HG02981 (cell line): ENCODE results near the gene DPH7.
"Not testable (repeated sequence)": the region's sequence is repeated elsewhere in the genome, so short reads cannot be mapped to it uniquely, and the experiment has no call there.

Source experiments
- ATAC-seq: cut with Tn5 transposase; IDR thresholded peaks from one replicate; pipeline ENCODE4 v1.9.1; 2021; ENCODE audit warnings: mild to moderate bottlenecking, moderate library complexity; ENCODE audit not compliant: unreplicated experiment

The DPH7 gene

GRCh38 chr9:137606734-137607138, 28.0 kb upstream of the DPH7 start:
- no peak for ATAC-seq

DNA sequence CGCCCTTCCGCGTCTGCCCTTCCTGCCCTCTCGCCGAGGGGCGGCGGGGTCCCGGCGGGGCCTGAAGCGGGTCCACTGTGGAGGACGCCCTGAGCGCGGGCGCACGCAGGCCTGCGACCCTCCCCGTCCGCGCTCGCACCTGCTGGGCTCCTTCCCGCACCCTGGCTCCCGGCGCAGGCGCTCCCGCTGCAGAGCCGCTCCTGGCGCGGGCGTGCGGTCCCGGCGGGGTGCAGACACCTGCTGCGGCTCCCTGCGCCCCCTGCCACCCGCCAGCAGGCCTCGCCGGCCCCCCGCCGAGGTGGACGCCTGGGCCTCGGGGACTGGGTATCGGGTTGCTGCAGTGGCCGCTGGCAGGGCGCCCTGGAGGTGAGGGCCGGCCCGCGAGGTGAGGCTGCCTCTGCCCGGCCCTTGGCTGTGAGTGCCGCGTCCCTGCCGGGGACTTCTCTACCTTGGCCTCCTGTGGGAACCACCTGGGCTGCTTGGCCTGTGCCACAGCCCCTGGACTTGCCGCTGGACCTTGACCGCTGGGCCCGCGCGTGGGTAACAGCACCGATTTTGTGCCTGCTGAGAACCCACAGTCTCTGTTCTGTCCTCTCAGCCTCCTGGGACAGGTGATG, 27.4 kb upstream of the DPH7 start:
- ATAC-seq, result peak; percentile 10

- peak; percentile 64 for ATAC-seq
Measured at GRCh38 chr9:137605121-137606004, 26.6 kb upstream of the DPH7 start, which contains the start of gene ARRDC1. Gene ARRDC1, plus strand, starts transcription at chr9:137605686. Its CDS starts 32 bp downstream, at chr9:137605718.

DNA sequence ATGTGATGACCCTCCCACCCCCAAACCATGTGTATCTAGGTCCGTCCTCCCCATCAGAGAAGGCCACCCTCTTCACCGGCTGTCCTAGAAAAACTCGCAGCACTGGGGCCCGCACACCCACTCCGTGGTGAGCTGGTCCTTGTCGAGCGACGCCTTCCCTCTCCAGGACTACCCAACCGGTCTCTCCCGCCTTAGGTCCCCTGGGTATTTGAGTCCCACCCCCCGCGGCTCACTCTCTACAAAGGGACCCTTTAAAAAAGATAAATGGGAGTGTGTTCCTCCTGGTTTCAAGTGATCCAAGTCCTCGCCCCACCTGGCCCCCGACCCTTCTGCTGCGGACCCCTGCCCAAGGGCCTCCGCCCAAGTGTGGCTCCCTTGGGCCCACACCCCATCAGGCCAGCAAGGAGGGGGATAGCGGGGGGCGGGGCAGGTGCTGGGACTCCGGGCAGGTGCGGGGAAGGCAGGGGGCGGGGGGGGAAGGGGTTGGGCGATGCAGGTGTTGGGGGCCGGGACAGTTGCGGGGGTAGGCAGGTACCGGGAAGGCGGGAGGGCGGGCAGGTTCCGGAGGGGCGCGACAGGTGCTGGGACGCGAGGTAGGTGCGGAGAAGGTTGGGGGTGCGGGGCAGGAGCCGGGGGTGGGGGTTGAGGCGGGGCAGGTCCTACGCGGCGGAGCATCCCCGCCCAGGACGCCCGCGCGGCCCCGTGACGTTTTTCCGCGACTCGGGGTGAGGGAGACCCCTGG, 25.8 kb upstream of the DPH7 start:
- ATAC-seq, result no peak

- no peak for ATAC-seq
Measured at GRCh38 chr9:137603879-137604278, 25.2 kb upstream of the DPH7 start.

- no peak for ATAC-seq
Measured at GRCh38 chr9:137602661-137603060, 23.9 kb upstream of the DPH7 start.

DNA sequence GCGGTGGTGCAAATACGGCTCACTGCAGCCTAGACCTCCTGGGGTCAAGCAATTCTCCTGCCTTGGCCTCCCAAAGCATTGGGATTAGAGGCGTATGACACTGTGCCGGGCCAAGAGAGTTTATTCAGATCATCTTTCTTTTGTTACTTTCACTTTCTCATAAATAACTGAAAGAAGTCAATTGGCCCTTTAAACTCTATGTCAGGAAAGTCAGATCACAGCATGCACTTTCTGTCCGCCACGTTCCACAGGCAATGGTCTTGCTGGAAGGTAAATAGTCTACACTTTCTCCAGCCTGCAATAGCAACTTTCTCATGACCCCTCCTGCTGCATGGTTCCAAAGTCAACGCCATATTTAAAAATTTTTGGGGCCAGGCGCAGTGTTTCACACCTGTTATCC, 20.2 kb upstream of the DPH7 start:
- no peak for ATAC-seq

DNA sequence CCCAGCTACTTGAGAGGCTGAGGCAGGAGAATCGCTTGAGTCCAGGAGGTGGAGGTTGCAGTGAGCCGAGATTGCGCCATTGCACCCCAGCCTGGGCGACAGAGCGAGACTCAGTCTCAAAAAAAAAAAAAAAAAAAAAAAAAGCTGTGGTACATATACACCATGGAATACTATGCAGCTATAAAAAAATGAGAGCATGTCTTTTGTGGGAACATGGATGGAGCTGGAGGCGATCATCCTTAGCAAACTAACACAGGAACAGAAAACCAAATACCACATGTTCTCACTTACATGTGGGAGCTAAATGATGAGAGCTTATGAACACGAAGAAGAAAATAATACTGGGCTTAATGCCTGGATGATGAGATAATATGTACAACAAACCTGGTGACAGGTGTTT, 17.9 kb upstream of the DPH7 start:
- not testable (repeated sequence) for ATAC-seq

DNA sequence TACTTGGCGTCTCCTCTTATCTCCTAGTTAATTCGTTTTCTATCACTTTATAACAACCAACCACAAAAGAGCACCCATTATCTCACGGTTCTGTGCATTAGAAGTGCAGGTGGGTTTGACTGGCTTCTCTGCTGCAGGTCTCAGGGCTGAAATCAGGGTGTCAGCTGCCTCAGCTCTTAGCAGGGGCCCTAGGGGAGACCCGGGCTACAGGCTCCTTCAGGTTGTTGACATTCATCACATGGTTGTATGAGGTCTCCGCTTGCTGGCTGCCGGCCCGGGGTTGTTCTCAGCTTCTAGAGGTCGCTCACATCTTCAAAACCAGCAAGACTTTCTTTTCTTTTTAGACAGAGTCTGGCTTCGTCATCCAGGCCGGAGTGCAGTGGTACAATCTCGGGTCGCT, 14.5 kb upstream of the DPH7 start:
- ATAC-seq, result no peak

DNA sequence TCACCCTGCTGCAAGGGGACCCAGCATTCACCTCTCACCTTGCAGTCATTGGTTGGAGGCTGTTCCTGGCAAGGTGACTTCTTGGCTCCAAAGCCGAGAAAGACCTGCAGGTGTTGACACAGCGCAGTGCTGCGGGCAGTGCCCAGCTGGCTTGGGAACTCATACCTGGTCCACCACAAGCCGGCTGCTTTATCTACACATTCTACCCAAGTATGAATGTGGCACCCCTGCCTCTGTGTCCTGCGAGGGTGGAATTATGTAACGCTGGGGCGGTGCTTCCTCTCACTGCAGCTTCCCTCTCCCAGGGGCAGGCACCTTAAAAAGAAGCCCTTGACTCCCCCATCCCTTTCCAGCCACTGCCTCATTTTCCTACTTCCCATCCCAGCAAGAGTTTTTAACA, 14.0 kb upstream of the DPH7 start:
- ATAC-seq, result no peak

- ATAC-seq, result peak; percentile 82
Measured at GRCh38 chr9:137590469-137591383, 12.0 kb upstream of the DPH7 start, which contains the start of gene ZMYND19. Gene ZMYND19, minus strand, starts transcription at chr9:137590512. Its CDS starts 249 bp downstream, at chr9:137590263.

DNA sequence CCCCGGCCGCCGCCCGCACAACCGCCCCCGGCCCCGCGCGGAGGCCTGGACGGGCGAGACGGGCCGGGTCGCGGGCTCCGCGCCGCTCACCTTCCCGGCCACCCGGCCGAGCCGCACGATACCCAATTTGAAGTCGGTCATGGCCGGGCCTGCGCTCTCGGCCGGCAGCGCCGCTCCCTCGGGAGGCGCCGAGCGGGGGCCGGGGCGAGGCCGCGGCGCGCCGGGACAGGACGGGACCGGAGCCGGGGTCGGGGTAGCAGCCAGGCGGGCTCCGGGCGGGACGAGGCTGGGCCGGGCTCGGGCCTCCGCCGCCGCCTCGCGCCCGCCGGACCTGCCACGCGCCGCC, 11.4 kb upstream of the DPH7 start:
- ATAC-seq, result peak; percentile 26

- ATAC-seq, result peak; percentile 16
Measured at GRCh38 chr9:137589441-137590122, 10.9 kb upstream of the DPH7 start.

DNA sequence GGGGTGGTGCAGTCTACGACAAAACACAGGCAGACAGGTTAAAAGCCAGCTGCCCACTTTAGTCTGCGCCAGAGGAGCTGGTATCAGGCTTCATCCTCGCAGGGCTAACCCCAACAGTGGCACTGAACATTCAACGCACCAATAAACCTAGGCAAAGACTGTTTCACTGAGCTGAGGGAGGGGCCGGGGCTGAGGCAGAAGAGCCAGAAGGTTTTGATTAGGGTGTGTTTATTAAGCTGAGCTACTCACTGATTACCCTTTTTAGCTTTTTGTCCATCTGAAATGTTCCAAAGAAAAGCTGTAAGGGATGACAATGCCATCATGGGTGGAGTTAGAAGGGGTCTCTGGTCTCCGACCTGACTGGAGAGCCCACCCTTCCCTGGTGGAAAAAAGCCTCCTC, 10.2 kb upstream of the DPH7 start:
- ATAC-seq, result no peak

DNA sequence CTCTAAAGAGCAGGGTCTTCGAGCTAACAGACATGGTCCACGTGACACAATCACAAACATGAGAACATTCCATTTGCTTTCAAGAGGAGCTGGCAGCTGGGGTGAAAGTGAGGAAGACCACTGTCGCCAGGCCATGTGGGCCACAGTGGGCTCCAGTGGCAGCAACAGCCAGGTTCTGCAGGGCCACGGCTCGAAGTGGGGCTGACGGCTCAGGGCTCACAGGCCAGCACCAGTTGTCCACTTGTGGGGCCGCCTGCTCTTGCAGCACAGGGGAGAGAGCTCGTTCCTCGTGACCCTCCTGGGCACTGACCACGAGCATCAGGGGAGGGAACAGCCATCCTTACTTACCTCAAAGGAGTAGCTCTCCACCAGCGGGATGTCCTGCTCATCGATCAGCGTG, 9.6 kb upstream of the DPH7 start:
- ATAC-seq, result no peak

DNA sequence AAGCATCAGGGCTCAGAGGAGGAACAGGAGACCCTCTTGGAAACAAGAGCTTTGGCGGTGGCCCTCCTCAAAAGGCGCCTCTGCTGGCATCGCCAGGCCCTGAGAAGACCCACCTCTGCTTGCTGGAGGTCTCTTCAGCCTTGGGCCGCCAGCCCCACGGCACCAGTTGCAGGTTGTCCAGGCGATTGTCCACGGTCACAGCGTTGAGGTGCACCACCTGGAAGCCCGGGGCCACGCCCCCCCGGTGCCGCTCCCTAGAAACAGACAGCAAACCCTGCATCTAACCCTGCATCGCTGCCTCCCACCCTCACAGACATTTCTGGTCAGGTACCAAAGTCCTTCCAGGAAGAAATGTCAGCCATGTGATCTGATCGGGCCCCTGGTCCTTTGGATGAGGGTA, 8.1 kb upstream of the DPH7 start:
- ATAC-seq, result no peak

GRCh38 chr9:137583957-137584356, 5.2 kb upstream of the DPH7 start:
- no peak for ATAC-seq

- no peak for ATAC-seq
Measured at GRCh38 chr9:137583347-137583746, 4.6 kb upstream of the DPH7 start.

DNA sequence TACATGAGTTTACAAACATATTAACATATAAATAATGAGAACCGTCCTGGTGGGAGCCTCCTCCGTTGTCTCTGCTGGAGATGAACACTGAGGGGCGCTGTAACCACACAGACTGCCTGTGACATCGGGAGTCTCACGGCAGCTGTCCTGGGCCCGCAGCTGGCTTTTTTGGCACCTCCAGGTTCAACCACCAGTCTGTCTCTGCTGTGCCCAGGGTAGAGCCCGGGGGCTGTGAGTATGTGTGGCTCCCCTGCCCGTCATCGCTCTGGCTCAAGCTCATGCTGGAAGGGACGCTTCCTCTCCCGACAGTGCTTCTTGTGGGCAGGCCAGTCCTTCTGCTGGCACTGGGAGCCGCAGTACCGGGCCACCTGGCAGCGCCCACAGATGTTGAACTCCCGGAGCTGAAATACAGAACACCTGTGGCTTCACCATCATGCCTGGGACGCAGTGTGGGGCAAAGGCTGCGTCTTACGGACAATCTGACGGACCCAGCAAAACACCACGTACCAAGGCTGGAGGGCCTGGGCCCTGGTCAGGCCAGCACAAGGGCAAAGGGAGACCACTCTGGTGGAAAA, 3.6 kb upstream of the DPH7 start:
- no peak for ATAC-seq
